Measurements from ENCODE around the gene ZBTB20.
A peak's percentile ranks its signal among the peaks of the same experiment; 100 is the strongest.

The ZBTB20 gene

GRCh38 chr3:114323546-114324254 lies 823.4 kb downstream of the ZBTB20 start:
- Histone ChIP-seq H3K4me1 (ENCODE audit: control insufficient read depth in 2 of 2, insufficient read depth in 2 of 2, low read length in 2 of 2) (no peaks in the 10 kb centered on the region), H3K9me3 (ENCODE audit: control insufficient read depth in 2 of 2, low read length in 2 of 2) (no peaks in the 10 kb centered on the region), H3K27ac (ENCODE audit: low read depth in 2 of 2, low read length in 2 of 2) (no peak overlapping the region), H3K27me3 (ENCODE audit: control insufficient read depth in 2 of 2, insufficient read depth in 2 of 2, low read length in 2 of 2) (no peaks in the 10 kb centered on the region), H3K36me3 (ENCODE audit: control insufficient read depth in 2 of 2, insufficient read depth in 2 of 2, low read length in 2 of 2) (no peaks in the 10 kb centered on the region), H3K9ac (ENCODE audit: low read depth in 1 of 2, low read length in 2 of 2) (no peak overlapping the region), H3K4me3 (ENCODE audit: low read length in 2 of 2) (no peak overlapping the region)

GRCh38 chr3:114320246-114320645 lies 826.8 kb downstream of the ZBTB20 start:
- Histone ChIP-seq H3K9me3 (ENCODE audit: control insufficient read depth in 2 of 2, low read length in 2 of 2) (no peaks in the 10 kb centered on the region), H3K27ac (ENCODE audit: low read depth in 2 of 2, low read length in 2 of 2) (no peak overlapping the region), H3K9ac (ENCODE audit: low read depth in 1 of 2, low read length in 2 of 2) (no peak overlapping the region), H3K36me3 (ENCODE audit: control insufficient read depth in 2 of 2, insufficient read depth in 2 of 2, low read length in 2 of 2) (no peaks in the 10 kb centered on the region), H3K4me3 (ENCODE audit: low read length in 2 of 2) (no peak overlapping the region), H3K4me1 (ENCODE audit: control insufficient read depth in 2 of 2, insufficient read depth in 2 of 2, low read length in 2 of 2) (no peaks in the 10 kb centered on the region), H3K27me3 (ENCODE audit: control insufficient read depth in 2 of 2, insufficient read depth in 2 of 2, low read length in 2 of 2) (no peaks in the 10 kb centered on the region)

DNA sequence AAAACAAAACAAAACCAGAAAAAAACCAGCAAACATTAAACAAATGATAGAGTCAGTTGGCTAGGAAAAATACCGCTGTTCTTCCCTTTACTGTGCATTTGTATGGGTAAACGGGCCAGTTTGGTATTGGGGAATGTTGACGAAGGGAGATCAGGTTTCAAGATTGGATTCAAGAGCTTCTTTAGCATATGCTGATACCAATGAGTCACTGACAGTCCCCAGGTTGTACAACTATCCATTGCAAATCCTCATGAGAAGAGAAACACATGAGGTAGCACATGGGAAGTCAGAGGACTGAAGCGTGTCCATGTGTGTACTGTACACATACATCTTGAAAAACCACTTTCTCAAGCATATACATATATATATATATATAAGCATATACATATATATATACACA lies 827.6 kb downstream of the ZBTB20 start:
- Histone ChIP-seq H3K4me3 (ENCODE audit: low read length in 2 of 2) (no peak overlapping the region), H3K4me1 (ENCODE audit: control insufficient read depth in 2 of 2, insufficient read depth in 2 of 2, low read length in 2 of 2) (no peaks in the 10 kb centered on the region), H3K36me3 (ENCODE audit: control insufficient read depth in 2 of 2, insufficient read depth in 2 of 2, low read length in 2 of 2) (no peaks in the 10 kb centered on the region), H3K27ac (ENCODE audit: low read depth in 2 of 2, low read length in 2 of 2) (no peak overlapping the region), H3K9me3 (ENCODE audit: control insufficient read depth in 2 of 2, low read length in 2 of 2) (no peaks in the 10 kb centered on the region), H3K9ac (ENCODE audit: low read depth in 1 of 2, low read length in 2 of 2) (no peak overlapping the region), H3K27me3 (ENCODE audit: control insufficient read depth in 2 of 2, insufficient read depth in 2 of 2, low read length in 2 of 2) (no peaks in the 10 kb centered on the region)

GRCh38 chr3:114318295-114318694 lies 828.8 kb downstream of the ZBTB20 start:
- H3K27me3 ChIP-seq (ENCODE audit: control insufficient read depth in 2 of 2, insufficient read depth in 2 of 2, low read length in 2 of 2): no peaks in the 10 kb centered on the region
- no peak overlapping the region for H3K9ac ChIP-seq (ENCODE audit: low read depth in 1 of 2, low read length in 2 of 2)
- no peak overlapping the region for H3K27ac ChIP-seq (ENCODE audit: low read depth in 2 of 2, low read length in 2 of 2)
- no peaks in the 10 kb centered on the region for H3K4me1 ChIP-seq (ENCODE audit: control insufficient read depth in 2 of 2, insufficient read depth in 2 of 2, low read length in 2 of 2)
- H3K4me3 ChIP-seq (ENCODE audit: low read length in 2 of 2): no peak overlapping the region
- no peaks in the 10 kb centered on the region for H3K36me3 ChIP-seq (ENCODE audit: control insufficient read depth in 2 of 2, insufficient read depth in 2 of 2, low read length in 2 of 2)
- no peaks in the 10 kb centered on the region for H3K9me3 ChIP-seq (ENCODE audit: control insufficient read depth in 2 of 2, low read length in 2 of 2)

GRCh38 chr3:114314282-114314681 lies 832.8 kb downstream of the ZBTB20 start:
- H3K9me3 ChIP-seq (ENCODE audit: control insufficient read depth in 2 of 2, low read length in 2 of 2): no peaks in the 10 kb centered on the region
- no peaks in the 10 kb centered on the region for H3K36me3 ChIP-seq (ENCODE audit: control insufficient read depth in 2 of 2, insufficient read depth in 2 of 2, low read length in 2 of 2)
- no peaks in the 10 kb centered on the region for H3K27me3 ChIP-seq (ENCODE audit: control insufficient read depth in 2 of 2, insufficient read depth in 2 of 2, low read length in 2 of 2)
- no peak overlapping the region for H3K4me3 ChIP-seq (ENCODE audit: low read length in 2 of 2)
- H3K27ac ChIP-seq (ENCODE audit: low read depth in 2 of 2, low read length in 2 of 2): no peak overlapping the region
- H3K4me1 ChIP-seq (ENCODE audit: control insufficient read depth in 2 of 2, insufficient read depth in 2 of 2, low read length in 2 of 2): no peaks in the 10 kb centered on the region
- H3K9ac ChIP-seq (ENCODE audit: low read depth in 1 of 2, low read length in 2 of 2): no peak overlapping the region

GRCh38 chr3:114313426-114313825 lies 833.7 kb downstream of the ZBTB20 start:
- H3K4me3 ChIP-seq (ENCODE audit: low read length in 2 of 2): no peak overlapping the region
- H3K27ac ChIP-seq (ENCODE audit: low read depth in 2 of 2, low read length in 2 of 2): no peak overlapping the region
- H3K9me3 ChIP-seq (ENCODE audit: control insufficient read depth in 2 of 2, low read length in 2 of 2): no peaks in the 10 kb centered on the region
- no peak overlapping the region for H3K9ac ChIP-seq (ENCODE audit: low read depth in 1 of 2, low read length in 2 of 2)
- no peaks in the 10 kb centered on the region for H3K36me3 ChIP-seq (ENCODE audit: control insufficient read depth in 2 of 2, insufficient read depth in 2 of 2, low read length in 2 of 2)
- no peaks in the 10 kb centered on the region for H3K4me1 ChIP-seq (ENCODE audit: control insufficient read depth in 2 of 2, insufficient read depth in 2 of 2, low read length in 2 of 2)
- no peaks in the 10 kb centered on the region for H3K27me3 ChIP-seq (ENCODE audit: control insufficient read depth in 2 of 2, insufficient read depth in 2 of 2, low read length in 2 of 2)

GRCh38 chr3:114310695-114311094 lies 836.4 kb downstream of the ZBTB20 start:
- no peak overlapping the region for H3K4me3 ChIP-seq (ENCODE audit: low read length in 2 of 2)
- no peak overlapping the region for H3K27ac ChIP-seq (ENCODE audit: low read depth in 2 of 2, low read length in 2 of 2)
- H3K27me3 ChIP-seq (ENCODE audit: control insufficient read depth in 2 of 2, insufficient read depth in 2 of 2, low read length in 2 of 2): no peaks in the 10 kb centered on the region
- H3K4me1 ChIP-seq (ENCODE audit: control insufficient read depth in 2 of 2, insufficient read depth in 2 of 2, low read length in 2 of 2): peaks cover 0 to 4% of the 10 kb centered on the region in 2 donors
- H3K9me3 ChIP-seq (ENCODE audit: control insufficient read depth in 2 of 2, low read length in 2 of 2): no peaks in the 10 kb centered on the region
- no peak overlapping the region for H3K9ac ChIP-seq (ENCODE audit: low read depth in 1 of 2, low read length in 2 of 2)
- H3K36me3 ChIP-seq (ENCODE audit: control insufficient read depth in 2 of 2, insufficient read depth in 2 of 2, low read length in 2 of 2): no peaks in the 10 kb centered on the region

- Histone ChIP-seq H3K9me3 (ENCODE audit: control insufficient read depth in 2 of 2, low read length in 2 of 2) (no peaks in the 10 kb centered on the region), H3K4me3 (ENCODE audit: low read length in 2 of 2) (no peak overlapping the region), H3K27ac (ENCODE audit: low read depth in 2 of 2, low read length in 2 of 2) (peak overlapping the region in 1 of 2 donors; percentile 40), H3K36me3 (ENCODE audit: control insufficient read depth in 2 of 2, insufficient read depth in 2 of 2, low read length in 2 of 2) (no peaks in the 10 kb centered on the region), H3K9ac (ENCODE audit: low read depth in 1 of 2, low read length in 2 of 2) (no peak overlapping the region), H3K4me1 (ENCODE audit: control insufficient read depth in 2 of 2, insufficient read depth in 2 of 2, low read length in 2 of 2) (peaks cover 0 to 4% of the 10 kb centered on the region in 2 donors), H3K27me3 (ENCODE audit: control insufficient read depth in 2 of 2, insufficient read depth in 2 of 2, low read length in 2 of 2) (no peaks in the 10 kb centered on the region)
Measured at GRCh38 chr3:114308830-114309229, 838.3 kb downstream of the ZBTB20 start.

DNA sequence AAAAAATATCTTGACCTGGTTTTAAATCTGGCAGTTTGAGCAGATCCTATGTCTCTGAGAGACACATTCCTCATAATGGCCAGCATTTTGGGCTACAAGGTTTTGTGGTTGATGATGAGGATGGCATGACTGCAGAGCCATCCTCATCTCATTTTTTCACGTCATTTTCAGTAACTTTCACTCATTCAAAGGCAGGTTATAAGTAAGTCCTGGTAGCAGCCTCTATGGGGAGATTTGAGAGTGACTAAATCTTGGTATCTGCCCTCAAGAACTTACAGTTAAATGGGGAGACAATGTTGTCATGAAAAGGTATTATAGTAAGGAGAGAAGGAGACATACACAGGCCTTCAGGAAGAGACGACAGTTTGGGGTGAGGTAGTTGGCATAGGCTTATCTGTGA lies 838.7 kb downstream of the ZBTB20 start:
- H3K27me3 ChIP-seq (ENCODE audit: control insufficient read depth in 2 of 2, insufficient read depth in 2 of 2, low read length in 2 of 2): no peaks in the 10 kb centered on the region
- no peaks in the 10 kb centered on the region for H3K36me3 ChIP-seq (ENCODE audit: control insufficient read depth in 2 of 2, insufficient read depth in 2 of 2, low read length in 2 of 2)
- no peaks in the 10 kb centered on the region for H3K9me3 ChIP-seq (ENCODE audit: control insufficient read depth in 2 of 2, low read length in 2 of 2)
- peaks cover 0 to 4% of the 10 kb centered on the region in 2 donors for H3K4me1 ChIP-seq (ENCODE audit: control insufficient read depth in 2 of 2, insufficient read depth in 2 of 2, low read length in 2 of 2)
- peak overlapping the region in 1 of 2 donors; percentile 5 for H3K27ac ChIP-seq (ENCODE audit: low read depth in 2 of 2, low read length in 2 of 2)
- no peak overlapping the region for H3K4me3 ChIP-seq (ENCODE audit: low read length in 2 of 2)
- H3K9ac ChIP-seq (ENCODE audit: low read depth in 1 of 2, low read length in 2 of 2): no peak overlapping the region

GRCh38 chr3:114307832-114308231 lies 839.3 kb downstream of the ZBTB20 start:
- H3K27me3 ChIP-seq (ENCODE audit: control insufficient read depth in 2 of 2, insufficient read depth in 2 of 2, low read length in 2 of 2): no peaks in the 10 kb centered on the region
- peak overlapping the region in 1 of 2 donors; percentile 32 for H3K27ac ChIP-seq (ENCODE audit: low read depth in 2 of 2, low read length in 2 of 2)
- H3K9me3 ChIP-seq (ENCODE audit: control insufficient read depth in 2 of 2, low read length in 2 of 2): no peaks in the 10 kb centered on the region
- H3K36me3 ChIP-seq (ENCODE audit: control insufficient read depth in 2 of 2, insufficient read depth in 2 of 2, low read length in 2 of 2): no peaks in the 10 kb centered on the region
- peaks cover 0 to 4% of the 10 kb centered on the region in 2 donors for H3K4me1 ChIP-seq (ENCODE audit: control insufficient read depth in 2 of 2, insufficient read depth in 2 of 2, low read length in 2 of 2)
- H3K9ac ChIP-seq (ENCODE audit: low read depth in 1 of 2, low read length in 2 of 2): no peak overlapping the region
- H3K4me3 ChIP-seq (ENCODE audit: low read length in 2 of 2): no peak overlapping the region

Measured in mucosa of rectum (tissue), 2 donors.